AG09319 (cell line): ENCODE measurements around the gene VAV2.

Experiments
- DNase-seq: peaks from one replicate; pipeline ENCODE4 v3.0.0-alpha.2; 2010; ENCODE audit warnings: low read depth; ENCODE audit errors: extremely low read depth
- CTCF ChIP-seq: IDR thresholded peaks from 2 replicates; pipeline ENCODE4 v1.5.1; 2011; ENCODE audit warnings: low read depth, mild to moderate bottlenecking, inconsistent platforms, low read length, moderate library complexity

VAV2 gene

GRCh38 chr9:133981589-133981957, 10.6 kb downstream of the VAV2 start:
- no peak for DNase-seq
- TF ChIP-seq CTCF: no peak

- no peak for DNase-seq
- TF ChIP-seq CTCF: no peak
Observed at GRCh38 chr9:133980864-133981588, 11.1 kb downstream of the VAV2 start.

- no peak for TF ChIP-seq CTCF
- DNase-seq: no peak
Observed at GRCh38 chr9:133979921-133980863, 11.9 kb downstream of the VAV2 start.

- no peak for DNase-seq
- TF ChIP-seq CTCF: no peak
Observed at GRCh38 chr9:133979273-133979920, 12.7 kb downstream of the VAV2 start.

GRCh38 chr9:133978899-133979272, 13.2 kb downstream of the VAV2 start:
- DNase-seq: no peak
- TF ChIP-seq CTCF: no peak

- TF ChIP-seq CTCF: no peak
Observed at GRCh38 chr9:133978226-133978898, 13.8 kb downstream of the VAV2 start.

More at GRCh38 chr9:133978226-133978898, 13.8 kb downstream of the VAV2 start:
- DNase-seq: no peak
